Fibroblast of the conjunctiva (primary cell): ENCODE data around the gene MYO19.
"Not testable (repeated sequence)": the region's sequence is repeated elsewhere in the genome, so short reads cannot be mapped to it uniquely, and the experiment has no call there.

Experiments
- DNase-seq: peaks from one replicate; pipeline ENCODE4 v3.0.0-alpha.2; 2010; ENCODE audit warnings: low read depth

Gene MYO19

DNA sequence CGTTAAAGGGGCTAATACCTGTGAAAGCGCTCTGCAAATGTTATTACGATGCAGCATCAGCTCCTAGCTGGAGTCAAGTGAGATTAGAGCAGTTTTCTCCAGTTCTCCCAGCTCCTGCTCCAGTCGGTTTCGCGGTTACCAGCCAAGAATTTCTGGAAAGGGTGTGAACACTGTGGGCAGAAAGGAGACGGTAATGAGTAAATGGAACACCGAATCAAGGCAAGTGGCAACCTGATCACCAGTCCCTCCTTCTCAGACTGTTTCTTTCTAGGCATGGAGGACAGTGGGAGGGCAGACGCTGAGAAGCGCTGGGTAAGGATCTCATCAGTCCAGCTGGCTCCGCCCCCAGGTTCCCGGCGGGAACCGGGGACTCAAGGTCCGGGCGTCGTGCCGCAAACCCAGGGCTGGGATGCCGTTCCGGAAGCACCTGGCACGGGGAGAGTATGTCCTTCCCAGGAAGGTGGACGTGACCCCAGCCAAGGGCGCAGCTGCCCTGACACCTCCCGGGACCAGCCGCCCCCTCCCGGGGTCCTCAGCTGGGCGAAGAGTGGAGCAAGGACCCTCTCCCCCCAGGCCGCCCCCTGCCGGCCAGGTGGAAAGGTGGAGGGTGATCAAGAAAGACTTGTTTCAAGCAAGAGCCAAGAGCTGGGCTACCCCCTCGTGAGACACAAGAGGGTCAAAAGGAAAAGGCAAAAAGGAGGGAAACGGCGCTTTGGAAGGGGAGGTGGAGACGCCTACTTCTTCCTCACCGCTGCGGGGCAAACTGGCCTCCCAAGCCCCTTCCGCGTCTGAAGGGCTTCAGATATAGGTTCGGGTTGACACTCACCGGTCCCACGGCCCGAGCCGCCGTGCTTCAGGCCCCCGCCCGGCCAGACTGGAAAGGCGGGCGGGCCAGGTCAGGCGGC is 481 bp downstream of the MYO19 start:
- peak; percentile 14 for DNase-seq

DNA sequence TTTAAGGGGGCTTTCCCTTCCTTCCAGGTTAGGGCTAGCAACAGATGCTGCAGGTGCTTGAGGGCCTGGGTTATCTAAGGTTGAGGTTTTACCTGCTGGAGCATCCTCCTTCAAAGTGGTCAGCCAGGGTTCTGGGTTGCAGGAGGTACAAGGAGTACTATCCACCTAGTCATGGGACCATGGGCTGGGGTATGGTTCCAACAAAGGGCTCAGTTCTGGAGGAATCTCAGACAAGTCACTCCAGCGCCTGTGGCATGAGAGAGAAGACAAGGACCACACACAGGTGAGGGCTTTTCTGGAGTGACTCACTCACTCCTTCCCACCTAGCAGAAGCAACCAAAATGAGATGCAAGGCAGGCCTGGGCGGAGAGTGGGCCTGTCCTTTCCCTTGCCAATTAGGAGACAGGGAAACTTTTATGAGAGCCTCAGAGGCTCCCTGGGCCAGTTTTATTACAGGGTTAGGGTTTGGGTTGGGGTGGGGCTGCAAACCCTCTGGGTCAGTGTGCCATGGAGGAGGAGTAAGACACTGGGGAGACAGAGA is 2.2 kb downstream of the MYO19 start:
- no peak for DNase-seq

DNA sequence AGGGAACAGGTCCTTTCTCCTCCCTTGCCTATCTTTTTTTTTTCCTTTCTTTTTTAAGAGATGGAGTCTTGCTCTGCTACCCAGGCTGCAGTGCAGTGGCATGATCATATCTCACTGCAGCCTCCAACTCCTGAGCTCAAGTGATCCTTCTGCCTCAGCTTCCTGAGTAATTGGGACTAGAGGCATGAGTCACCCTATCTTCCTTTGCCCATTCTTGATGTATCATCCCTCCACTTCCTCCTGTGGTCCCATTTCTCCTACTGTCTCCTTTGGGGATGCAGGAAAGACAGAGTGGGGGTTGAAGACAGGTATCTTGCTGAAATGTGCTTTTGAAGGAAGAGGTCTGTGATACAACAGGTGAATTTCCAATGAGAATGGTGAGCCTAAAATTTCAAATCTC is 5.5 kb downstream of the MYO19 start:
- no peak for DNase-seq

DNA sequence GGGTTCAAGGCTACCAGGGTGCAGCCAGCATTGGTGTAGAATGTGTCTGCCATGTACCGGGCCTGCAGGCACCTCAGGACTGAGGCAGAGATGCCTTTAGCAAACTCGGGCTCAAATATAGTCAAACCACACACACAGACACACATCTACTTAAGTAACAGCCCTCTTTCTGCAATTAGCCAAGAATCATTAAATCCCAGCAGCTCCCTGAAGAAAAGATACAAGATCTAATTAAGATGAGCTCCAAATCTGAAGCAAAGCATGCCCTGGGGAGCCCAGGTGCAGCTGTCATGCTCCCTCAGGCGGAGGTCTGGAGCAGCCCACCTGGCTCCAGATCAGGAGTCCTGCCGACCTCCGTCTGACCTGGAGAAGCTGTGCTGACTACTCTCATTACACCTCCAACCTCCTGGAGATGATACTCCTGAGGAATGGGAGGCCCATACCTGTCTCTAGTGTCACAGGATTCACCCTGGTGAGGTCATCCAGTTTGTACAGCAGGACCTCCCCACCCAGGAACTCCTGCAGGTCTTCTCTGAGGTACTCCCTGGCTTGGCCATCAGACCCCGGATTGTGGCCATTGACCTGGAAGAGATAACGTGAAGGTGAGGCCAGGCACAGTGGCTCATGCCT is 6.9 kb downstream of the MYO19 start:
- DNase-seq: no peak

DNA sequence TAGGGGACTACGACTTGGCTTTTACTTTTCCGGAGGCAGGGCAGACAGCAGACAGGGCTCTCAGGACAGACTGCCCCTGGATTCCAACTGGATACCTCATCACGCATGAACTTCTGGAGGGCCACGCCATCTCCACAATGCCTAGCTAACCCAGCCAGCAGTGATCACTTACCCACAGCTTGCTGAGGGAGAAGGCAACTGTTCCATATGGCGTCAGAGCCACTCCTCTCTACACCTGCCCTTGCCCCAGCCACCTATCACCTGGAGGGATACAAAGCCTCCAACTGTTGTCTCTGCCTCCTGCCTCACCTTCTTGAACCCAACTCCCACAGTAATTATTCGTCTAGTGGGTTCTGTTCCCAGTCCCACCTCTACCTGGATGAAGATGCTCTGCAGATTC is 8.8 kb downstream of the MYO19 start:
- no peak for DNase-seq

DNA sequence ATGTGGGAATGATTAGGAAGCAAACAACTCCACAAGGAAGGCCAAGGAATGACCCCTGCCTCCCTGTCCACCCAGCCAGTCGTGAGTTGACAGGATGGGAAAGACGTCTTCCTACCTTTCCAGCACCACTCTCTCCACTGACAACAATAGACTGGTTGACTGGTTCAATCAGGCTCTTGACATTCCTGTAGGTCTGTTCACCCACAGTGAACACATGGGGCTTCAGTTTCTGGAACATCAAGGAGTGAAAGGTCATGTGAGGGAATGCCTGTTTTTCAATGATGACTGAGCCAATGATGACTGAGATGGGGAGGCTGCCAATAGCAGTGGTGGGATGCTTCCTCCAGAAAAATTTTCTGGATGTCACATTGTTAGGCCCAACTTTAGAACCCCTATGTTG is 9.6 kb downstream of the MYO19 start:
- DNase-seq: no peak

DNA sequence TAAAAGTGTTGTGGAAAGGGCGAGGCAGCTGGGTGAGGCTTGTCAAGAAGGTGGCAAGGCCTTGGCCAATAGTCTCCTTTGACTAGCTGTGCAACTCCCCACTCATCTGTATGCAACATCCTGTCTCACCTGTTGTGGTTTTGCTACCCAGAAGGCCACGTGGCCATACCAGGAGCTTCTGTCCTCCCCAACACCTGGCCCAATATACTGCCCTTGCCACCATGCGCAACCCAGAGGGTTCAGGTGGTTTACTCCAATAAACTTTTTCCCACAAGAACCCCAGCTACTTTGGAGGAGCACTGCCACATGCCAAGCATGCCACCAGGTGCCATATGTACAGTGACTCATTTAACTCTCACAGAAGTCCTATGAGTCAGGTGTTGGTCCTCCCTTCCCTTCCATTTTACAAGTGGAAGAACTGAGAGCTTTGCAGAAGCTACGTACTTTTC is 10.2 kb downstream of the MYO19 start:
- DNase-seq: no peak

DNA sequence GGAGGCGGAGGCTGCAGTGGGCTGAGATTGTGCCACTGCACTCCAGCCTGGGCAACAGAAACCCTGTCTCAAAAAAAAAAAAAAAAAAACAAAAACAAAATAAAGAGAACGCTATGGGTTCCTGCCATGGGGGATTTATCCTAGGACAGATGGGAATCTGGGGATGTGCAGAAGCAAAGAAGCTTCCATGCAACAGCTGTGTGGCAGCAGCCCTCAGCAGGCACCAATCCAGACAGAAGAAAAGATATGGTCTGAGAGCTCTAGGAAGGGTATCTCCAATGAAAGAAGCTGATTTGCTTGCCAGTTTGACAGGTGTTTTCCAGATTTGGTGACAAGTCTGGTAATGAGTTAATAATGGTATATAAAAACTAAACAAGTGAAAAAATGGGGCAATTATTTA is 11.6 kb downstream of the MYO19 start:
- DNase-seq: no peak

DNA sequence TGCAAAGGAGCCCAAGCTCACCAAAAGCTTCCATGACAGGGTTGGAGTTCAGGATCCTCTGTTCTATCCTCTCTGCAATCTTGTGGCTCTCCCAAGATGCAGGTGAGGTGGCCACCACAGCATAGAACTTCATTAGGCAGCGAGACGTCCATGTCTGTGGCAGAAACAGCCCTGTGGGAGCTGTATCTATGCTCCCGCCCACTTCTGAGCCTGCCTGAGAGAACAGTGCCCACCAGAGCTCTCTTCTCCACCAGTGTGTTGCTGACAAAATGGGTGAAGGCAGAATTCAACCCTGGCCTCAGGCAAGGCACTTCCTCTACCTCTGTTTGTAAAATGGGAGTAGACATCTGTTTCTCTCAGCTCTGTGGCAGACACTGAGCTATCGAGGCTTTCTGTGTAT is 18.8 kb downstream of the MYO19 start:
- DNase-seq: no peak

DNA sequence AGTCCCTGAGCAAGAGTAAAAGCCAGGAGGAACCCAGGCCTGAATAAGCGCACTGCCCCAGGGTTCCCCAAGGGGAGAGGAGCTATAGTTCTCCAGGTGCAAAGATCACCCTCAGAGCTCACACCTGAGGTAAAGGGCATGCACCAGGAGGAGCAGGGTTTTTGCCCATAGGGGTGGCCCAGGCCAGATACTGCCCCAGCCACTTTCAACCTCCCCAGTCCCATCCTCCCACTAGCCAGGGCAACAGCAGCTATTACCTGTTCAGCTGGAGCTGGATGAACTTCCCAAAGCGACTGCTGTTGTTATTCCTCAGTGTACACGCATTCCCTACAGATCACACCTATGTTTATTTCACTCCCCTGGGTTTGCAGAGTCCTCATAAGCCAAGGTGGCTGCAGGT is 19.8 kb downstream of the MYO19 start:
- no peak for DNase-seq

DNA sequence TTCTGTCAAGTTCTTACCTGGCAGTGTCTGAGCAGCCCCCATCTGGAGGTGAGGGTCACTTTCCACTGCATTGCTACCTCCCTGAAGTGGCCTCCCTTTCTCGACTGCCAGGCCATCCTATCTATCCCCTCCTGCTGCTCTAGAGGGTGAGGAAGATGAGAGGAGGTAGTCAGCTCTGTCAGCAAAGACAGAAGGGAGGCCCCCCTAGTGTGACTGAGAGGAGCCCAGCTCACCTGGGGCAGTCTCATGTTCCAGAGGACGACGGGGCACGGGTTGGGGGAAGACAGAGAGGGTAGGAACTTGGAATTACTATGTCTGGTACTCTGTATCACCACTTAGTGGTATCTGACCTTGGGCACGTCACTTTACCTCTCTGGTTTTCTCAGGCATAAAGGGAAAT is 22.0 kb downstream of the MYO19 start:
- DNase-seq: no peak

DNA sequence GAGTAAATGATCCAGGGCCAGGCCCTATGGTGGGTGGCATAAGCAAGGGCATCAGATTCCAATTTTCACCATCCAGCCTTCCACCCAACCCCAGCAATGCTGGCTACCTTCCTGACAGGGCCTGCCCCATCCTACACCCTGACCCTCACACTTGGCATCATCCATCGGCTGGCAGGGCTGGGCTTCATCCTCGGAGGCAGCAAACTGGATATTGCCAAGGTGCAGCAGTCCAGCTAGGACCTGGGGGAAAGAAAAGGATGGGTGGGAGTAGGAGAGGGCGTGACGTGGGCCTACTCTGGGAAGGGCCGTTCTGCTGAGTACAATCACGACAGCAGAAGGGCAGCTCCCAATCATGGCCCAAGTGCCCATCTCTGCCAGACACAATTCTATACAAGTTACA is 23.5 kb downstream of the MYO19 start:
- DNase-seq: no peak

DNA sequence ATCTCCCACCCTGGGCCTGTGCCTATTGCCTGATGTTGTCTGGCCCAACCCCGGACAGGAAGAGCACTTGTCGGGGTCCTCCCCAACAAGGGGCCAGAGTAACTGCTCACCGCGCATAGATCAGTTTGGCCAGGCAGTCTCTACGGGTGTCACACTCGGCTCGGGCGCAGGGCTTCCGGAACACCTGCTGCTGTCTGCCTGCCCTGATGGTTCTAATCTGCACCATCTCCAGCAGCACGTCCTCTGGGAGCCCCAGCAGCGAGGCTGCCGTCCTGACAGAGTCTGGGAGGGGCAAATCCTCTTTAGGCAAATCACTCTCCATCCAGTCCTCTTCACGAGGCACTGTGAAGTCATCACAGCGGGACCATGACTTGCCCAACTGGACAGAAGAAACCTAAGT is 24.0 kb downstream of the MYO19 start:
- DNase-seq: no peak

DNA sequence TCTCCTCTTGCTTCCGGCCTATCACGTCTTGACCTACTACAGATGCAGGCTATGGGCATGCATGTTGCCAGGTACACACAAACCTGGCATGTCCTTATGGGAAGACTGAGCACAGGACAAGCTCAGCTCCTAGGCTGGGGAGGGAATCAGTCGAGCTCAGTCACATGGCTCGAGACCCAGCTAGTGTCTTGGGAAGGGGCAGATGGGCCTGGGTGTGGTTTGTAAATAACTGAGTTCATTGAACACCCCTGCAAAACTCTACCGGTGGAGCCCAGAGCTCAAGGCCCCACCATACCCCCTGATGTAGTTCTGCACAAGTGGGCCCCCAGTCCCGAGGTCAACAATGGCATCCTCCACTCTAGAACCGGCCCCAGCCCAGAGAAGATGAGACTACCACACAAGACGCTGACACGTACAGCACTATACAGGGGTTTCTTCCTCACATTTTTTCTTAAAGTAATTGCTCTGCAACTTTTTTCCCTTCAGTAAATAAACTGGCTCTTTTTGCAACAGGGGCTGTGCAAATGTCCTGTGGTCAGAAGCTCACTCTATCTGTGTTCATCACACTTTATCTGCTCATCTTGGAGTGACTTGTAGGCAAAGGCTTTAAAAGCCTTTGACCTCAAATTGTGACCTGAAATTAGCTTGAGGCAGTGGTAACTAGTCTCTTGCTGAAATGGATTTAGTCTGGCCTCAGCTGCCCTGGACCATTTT is 25.2 kb downstream of the MYO19 start:
- no peak for DNase-seq

DNA sequence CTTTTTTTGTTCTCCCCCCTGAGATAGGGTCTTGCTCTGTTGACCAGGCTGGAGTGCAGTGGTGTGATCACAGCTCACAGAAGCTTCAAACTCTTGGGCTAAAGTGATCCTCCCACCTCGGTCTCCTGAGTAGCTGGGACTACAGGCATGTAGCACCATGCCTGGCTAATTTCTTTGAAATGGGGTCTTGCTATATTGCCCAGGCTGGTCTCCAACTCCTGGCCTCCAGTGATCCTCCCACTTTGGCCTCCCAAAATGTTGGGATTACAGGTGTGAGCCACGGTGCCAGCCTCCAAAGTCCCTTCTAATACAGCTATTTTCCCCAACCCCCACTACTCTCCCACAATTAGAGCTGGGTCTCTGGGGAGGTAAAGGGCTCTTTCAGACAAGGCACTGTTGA is 26.2 kb downstream of the MYO19 start:
- not testable (repeated sequence) for DNase-seq

DNA sequence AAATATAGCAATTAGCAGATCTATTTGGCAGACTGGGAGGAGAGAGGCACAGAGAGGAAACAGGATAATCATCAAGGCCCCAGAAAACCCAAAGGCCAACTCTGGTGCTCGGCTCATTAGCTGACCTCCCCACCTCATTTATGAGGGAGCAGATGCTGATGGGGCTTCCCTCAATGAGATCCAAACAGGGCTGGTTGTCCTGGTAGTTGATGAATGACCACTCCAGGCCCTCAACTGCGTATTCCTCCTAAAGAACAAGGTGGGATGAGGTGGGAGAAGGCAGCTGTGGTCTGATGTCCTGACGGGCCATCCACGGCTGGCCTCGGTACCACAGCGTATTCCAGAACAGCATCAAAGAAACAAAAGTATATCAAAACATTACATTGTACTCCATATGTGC is 27.4 kb downstream of the MYO19 start:
- DNase-seq: no peak

DNA sequence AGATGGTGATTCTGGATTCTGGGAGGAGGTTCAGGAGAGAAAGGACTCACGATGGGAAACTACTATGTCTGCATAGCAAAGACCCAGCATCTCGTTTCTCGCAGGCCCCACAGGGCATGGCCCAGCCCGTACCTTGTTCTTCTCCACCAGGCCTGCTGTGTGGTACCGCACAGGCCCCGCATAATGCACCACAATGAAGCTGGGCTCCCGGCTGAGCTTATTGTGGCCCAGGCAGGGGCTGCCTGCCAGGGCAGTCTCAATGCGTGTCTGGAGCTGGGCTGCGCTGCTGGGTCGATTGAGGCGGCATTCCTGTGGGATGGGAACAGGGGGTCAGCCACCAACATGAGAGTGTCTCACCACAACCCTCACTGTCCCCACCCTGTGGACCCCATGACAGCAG is 27.8 kb downstream of the MYO19 start:
- DNase-seq: no peak

DNA sequence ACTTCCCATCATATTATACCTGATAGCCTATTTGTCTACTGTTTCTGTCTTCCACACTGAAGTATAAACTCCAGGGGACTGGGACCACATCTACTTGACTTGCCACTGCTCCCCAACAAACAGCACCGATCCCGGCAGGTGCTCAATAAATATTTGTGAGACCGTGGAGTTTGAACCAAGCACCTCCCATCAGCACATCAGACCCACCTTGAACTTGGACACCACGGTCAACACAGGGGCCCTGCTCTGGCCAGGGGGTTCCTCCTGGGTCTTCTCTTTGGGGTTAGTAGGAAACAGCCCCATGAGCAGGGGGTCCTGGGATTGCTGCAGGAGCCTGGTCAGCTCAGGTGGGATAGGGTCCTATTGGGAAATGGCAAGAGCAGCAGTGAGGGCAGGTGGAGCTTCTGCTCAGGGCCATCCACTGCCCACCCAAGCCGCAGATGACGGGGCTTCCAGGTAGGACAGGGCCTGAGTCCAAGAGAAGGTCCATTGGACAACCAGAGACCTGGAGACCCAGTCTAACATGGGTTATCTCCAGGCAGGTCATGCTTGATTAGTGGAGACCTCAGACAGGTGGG is 28.3 kb downstream of the MYO19 start:
- DNase-seq: no peak

DNA sequence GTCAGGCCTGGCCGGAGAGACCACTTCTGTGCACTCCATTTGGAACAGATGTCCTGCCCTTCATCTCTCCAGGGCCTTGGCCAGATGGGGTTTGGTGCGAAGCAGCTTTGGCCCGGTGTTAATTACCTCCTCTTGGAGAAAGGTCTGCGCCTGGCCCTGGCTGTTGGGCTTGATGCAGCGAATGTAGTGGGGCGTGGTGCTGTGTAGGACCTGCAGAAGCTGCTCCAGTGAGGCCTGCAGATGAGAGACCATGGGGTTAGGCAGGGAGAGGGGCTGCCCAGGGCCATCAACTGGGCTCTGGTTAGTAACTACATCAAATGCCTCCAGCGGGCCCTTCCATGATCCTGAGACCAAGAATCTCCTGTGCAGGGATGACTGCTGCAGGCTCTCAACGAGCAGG is 29.5 kb downstream of the MYO19 start:
- DNase-seq: no peak

DNA sequence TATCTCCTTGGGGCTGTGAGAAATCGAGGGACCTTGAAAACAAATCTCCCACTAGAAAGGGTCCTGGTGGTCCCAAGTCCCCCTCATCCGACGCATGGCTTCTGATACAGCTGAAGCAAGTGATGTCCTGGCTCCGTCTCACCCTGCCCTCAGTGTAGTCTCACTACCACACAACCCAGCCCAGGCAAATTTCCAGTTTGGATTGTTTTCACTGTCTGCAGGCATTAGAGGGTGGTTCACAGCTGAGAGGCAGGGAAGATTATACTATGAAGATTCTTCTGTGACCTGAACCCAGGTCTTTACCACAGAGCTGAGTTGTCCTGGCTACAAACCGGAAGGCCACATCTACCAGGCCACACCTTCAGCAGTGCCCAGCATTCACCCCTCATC is 30.5 kb downstream of the MYO19 start:
- no peak for DNase-seq

DNA sequence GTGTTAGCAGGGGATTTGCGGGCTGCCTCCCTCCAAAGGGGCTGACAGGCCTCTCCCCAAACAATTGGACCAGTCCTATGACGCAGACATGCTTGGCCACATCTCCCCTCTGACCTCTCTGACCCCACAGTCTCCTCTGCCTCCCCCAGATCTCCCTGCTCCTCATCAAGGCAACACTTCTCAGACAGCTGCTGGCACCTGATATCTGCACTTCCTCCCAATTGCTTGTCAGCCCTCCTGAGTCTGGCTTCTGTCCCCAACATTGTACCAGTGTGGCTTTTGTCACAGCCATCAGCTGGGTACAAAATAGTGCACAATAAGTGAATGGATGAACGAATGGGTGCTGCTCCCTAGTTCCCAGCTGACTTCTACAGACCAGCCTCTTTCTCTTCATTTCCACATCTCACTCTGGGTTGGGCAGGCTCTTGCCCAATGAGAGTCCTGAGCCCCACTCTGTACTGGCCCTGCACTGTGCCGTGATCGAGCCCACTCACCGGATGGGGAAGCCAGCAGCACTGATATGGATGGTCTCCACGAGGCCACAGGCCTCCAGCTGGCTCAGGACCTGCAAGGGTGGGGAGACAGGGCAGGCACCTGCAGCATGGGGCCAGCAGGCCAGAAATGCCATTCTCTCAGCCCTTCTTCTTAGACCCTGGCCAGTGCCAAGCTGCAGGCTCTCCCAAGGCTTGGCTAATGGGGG is 31.1 kb downstream of the MYO19 start:
- no peak for DNase-seq

DNA sequence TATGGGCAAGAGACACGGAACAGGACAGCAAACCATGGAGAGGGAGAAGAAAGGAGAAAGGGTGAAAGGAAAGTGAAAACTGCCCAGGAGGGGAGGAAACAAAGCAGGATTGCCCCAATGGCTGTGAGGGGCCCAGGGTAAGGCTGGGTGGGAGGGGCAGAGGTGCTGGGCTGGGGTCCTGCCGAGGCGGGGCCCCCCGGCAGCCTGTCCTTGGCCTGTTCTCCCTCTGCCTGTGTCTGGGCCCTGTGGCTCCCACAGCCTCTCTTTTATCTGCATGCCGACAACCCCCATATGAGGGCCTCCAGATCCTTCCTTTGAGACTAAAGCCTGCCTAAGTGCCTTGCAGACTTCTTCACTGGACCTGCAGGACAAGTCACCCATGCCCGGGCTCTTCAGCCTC is 32.7 kb downstream of the MYO19 start:
- no peak for DNase-seq
